Bronchial epithelial cell (primary cell): ENCODE data around the gene LSM10. TPM values are rescaled to one million over a fixed set of nuclear protein-coding genes. Genes with fewer than 3 reads are reported as not detected.

ENCODE experiments used
- DNase-seq: peaks from one replicate; pipeline ENCODE4 v3.0.0-alpha.2; 2010; ENCODE audit warnings: low read depth
- FAIRE-seq: peaks from 2 replicates; lab custom pipeline; 2011; peaks lifted over from hg19 to GRCh38; lab: Jason Lieb, UNC
- H3K27me3 ChIP-seq: 2 replicates; pipeline ENCODE4 v1.5.1; 2011; ENCODE audit warnings: low read length; ENCODE audit not compliant: control insufficient read depth, insufficient read depth
- H3K36me3 ChIP-seq: 2 replicates; pipeline ENCODE4 v1.5.1; 2011; ENCODE audit warnings: low read length; ENCODE audit not compliant: control insufficient read depth, insufficient read depth
- H3K4me3 ChIP-seq: 2 replicates; pipeline ENCODE4 v1.5.1; 2011; ENCODE audit warnings: mild to moderate bottlenecking, low read depth, low read length, control low read depth
- CTCF ChIP-seq: IDR thresholded peaks from 2 replicates; pipeline ENCODE4 v1.5.1; 2011; ENCODE audit warnings: mild to moderate bottlenecking, moderate library complexity, low read length, control low read depth, inconsistent platforms; ENCODE audit not compliant: insufficient read depth, severe bottlenecking
- total RNA-seq: library from RNA; depleted of rRNA; stranded (reverse); fragments of >200 nt; gene quantifications from 2 replicates; pipeline ENCODE4 v1.2.1, GENCODE V29; 2014

The LSM10 gene
- total RNA-seq, 1 donor from 2014 or later, result 7.6 TPM

GRCh38 chr1:36408479-36408878 lies 10.8 kb upstream of the LSM10 start:
- TF ChIP-seq CTCF, result no peak
- Histone ChIP-seq H3K27me3 (no peaks in the 10 kb centered on the region), H3K36me3 (no peaks in the 10 kb centered on the region), H3K4me3 (no peak overlapping the region)
- DNase-seq (peak; percentile 3), FAIRE-seq (no peak)

- no peak overlapping the region for H3K4me3 ChIP-seq
- no peaks in the 10 kb centered on the region for H3K27me3 ChIP-seq
- DNase-seq, result no peak
- TF ChIP-seq CTCF, result no peak
- no peaks in the 10 kb centered on the region for H3K36me3 ChIP-seq
- FAIRE-seq, result no peak
These were observed 8.7 kb upstream of the LSM10 start for GRCh38 chr1:36406440-36406839.

- H3K36me3 ChIP-seq, result no peaks in the 10 kb centered on the region
- no peaks in the 10 kb centered on the region for H3K27me3 ChIP-seq
- FAIRE-seq (no peak), DNase-seq (no peak)
- no peak for TF ChIP-seq CTCF
- no peak overlapping the region for H3K4me3 ChIP-seq
These were observed 4.8 kb upstream of the LSM10 start for GRCh38 chr1:36402504-36402890.

- Histone ChIP-seq H3K36me3 (no peaks in the 10 kb centered on the region), H3K4me3 (no peak overlapping the region), H3K27me3 (no peaks in the 10 kb centered on the region)
- no peak for TF ChIP-seq CTCF
- FAIRE-seq (no peak), DNase-seq (no peak)
These were observed 4.1 kb upstream of the LSM10 start for GRCh38 chr1:36401602-36402503.

- no peak for TF ChIP-seq CTCF
- DNase-seq (no peak), FAIRE-seq (no peak)
- Histone ChIP-seq H3K4me3 (no peak overlapping the region), H3K36me3 (no peaks in the 10 kb centered on the region), H3K27me3 (no peaks in the 10 kb centered on the region)
These were observed 3.3 kb upstream of the LSM10 start for GRCh38 chr1:36400825-36401601.
